Smooth muscle cell (in vitro differentiated cells): ENCODE measurements around the gene TTC24. TPM values are rescaled to one million over a fixed set of nuclear protein-coding genes. Genes with fewer than 3 reads are reported as not detected.

Experiments used
- DNase-seq: peaks from one replicate; lab custom pipeline; 2025; ENCODE audit not compliant: unreplicated experiment; lab: John Stamatoyannopoulos, UW
- H2AFZ ChIP-seq: fragments of 200-600 bp; sonication (generic); 2 replicates; pipeline ENCODE4 v1.6.0; 2016; ENCODE audit warnings: antibody characterized with exemption, low read depth, mild to moderate bottlenecking
- H3F3A ChIP-seq: fragments of 200-600 bp; sonication (generic); 2 replicates; pipeline ENCODE4 v1.6.0; 2017; ENCODE audit warnings: antibody characterized with exemption, low read depth
- H3K27ac ChIP-seq: fragments of 200-600 bp; sonication (generic); 2 replicates; pipeline ENCODE4 v1.5.1; 2016; ENCODE audit warnings: low read depth, mild to moderate bottlenecking
- H3K27me3 ChIP-seq: fragments of 200-600 bp; sonication (generic); 2 replicates; pipeline ENCODE4 v1.6.1; 2016; ENCODE audit warnings: low read depth, mild to moderate bottlenecking
- H3K36me3 ChIP-seq: fragments of 200-600 bp; sonication (generic); 2 replicates; pipeline ENCODE4 v1.5.1; 2016; ENCODE audit warnings: low read depth
- H3K4me1 ChIP-seq: fragments of 200-600 bp; sonication (generic); 2 replicates; pipeline ENCODE4 v1.5.1; 2016; ENCODE audit warnings: low read depth
- H3K4me2 ChIP-seq: fragments of 200-600 bp; sonication (generic); 2 replicates; pipeline ENCODE4 v1.6.0; 2016; ENCODE audit warnings: mild to moderate bottlenecking
- H3K4me3 ChIP-seq: fragments of 200-600 bp; sonication (generic); 2 replicates; pipeline ENCODE4 v1.5.1; 2016; ENCODE audit warnings: mild to moderate bottlenecking
- H3K79me2 ChIP-seq: fragments of 200-600 bp; sonication (generic); 2 replicates; pipeline ENCODE4 v1.6.0; 2016; ENCODE audit warnings: low read depth, mild to moderate bottlenecking
- H3K9ac ChIP-seq: fragments of 200-600 bp; sonication (generic); 2 replicates; pipeline ENCODE4 v1.6.0; 2016; ENCODE audit warnings: low read depth
- H3K9me3 ChIP-seq: fragments of 200-600 bp; sonication (generic); replicated peaks from 2 replicates; pipeline ENCODE4 v1.5.1; 2016; ENCODE audit warnings: low read depth
- H4K20me1 ChIP-seq: fragments of 200-600 bp; sonication (generic); 2 replicates; pipeline ENCODE4 v1.6.0; 2016; ENCODE audit warnings: low read depth
- WGBS: methylation state at CpG from one replicate; pipeline ENCODE4 v1.1.7; 2016; ENCODE audit warnings: low lambda C conversion rate; 5-methylcytosine and 5-hydroxymethylcytosine counted together
- polyA plus RNA-seq: library from polyadenylated mRNA; unstranded; fragments of >200 nt; fragmentation: Nextera tagmentation; extraction: Ambion mirVana; gene quantifications from 2 replicates; pipeline ENCODE4 v1.2.1, GENCODE V29; 2016
- total RNA-seq: library from RNA; depleted of rRNA; stranded (reverse); fragments of >200 nt; gene quantifications from 2 replicates; pipeline ENCODE4 v1.2.3, GENCODE V29; 2014
- TF ChIP-seq, protein P1 (sequence below): fragments of 200-600 bp; sonication (generic); IDR thresholded peaks from 2 replicates; pipeline ENCODE4 v1.5.1; 2017; ENCODE audit warnings: borderline replicate concordance, mild to moderate bottlenecking, antibody characterized with exemption; ENCODE audit not compliant: insufficient read depth, poor library complexity, severe bottlenecking

TTC24 gene
- total and polyA plus RNA-seq, 2 experiments from 2014 or later: not detected

DNA sequence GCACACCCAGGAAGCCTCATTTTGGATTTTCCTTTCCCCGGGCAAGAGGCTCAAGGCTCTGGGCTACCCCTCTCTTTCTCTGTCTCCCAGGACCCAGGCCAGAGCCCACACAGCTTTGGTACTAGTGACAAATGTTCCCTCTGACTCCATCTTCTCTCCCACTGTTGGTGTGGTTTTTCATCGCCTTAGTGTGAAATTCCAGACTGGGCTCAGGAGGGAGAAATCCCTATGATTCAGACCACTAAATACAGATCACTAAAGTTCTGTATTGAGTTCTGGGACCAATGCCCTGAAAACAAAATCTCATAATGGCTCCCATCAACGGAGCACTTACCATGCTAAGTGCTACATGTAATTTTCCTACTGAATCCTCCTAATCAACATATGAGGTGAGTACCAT is 33.3 kb upstream of the TTC24 start:
- no peaks in the 10 kb centered on the region for H3K9me3 ChIP-seq
- no peaks in the 10 kb centered on the region for H3K27me3 ChIP-seq
- H4K20me1 ChIP-seq: no peaks in the 10 kb centered on the region
- TF ChIP-seq, protein P1, sequence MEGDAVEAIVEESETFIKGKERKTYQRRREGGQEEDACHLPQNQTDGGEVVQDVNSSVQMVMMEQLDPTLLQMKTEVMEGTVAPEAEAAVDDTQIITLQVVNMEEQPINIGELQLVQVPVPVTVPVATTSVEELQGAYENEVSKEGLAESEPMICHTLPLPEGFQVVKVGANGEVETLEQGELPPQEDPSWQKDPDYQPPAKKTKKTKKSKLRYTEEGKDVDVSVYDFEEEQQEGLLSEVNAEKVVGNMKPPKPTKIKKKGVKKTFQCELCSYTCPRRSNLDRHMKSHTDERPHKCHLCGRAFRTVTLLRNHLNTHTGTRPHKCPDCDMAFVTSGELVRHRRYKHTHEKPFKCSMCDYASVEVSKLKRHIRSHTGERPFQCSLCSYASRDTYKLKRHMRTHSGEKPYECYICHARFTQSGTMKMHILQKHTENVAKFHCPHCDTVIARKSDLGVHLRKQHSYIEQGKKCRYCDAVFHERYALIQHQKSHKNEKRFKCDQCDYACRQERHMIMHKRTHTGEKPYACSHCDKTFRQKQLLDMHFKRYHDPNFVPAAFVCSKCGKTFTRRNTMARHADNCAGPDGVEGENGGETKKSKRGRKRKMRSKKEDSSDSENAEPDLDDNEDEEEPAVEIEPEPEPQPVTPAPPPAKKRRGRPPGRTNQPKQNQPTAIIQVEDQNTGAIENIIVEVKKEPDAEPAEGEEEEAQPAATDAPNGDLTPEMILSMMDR: no peak
- DNase-seq: no peak
- no peaks in the 10 kb centered on the region for H3K36me3 ChIP-seq
- H3K27ac ChIP-seq: no peak overlapping the region
- no peak overlapping the region for H3K4me2 ChIP-seq
- H2AFZ ChIP-seq: no peak overlapping the region
- no peaks in the 10 kb centered on the region for H3F3A ChIP-seq
- H3K4me1 ChIP-seq: no peaks in the 10 kb centered on the region
- 97% methylated on average over 3 of the region's 3 CpGs for WGBS
- H3K79me2 ChIP-seq: no peaks in the 10 kb centered on the region
- no peak overlapping the region for H3K4me3 ChIP-seq
- H3K9ac ChIP-seq: no peak overlapping the region

DNA sequence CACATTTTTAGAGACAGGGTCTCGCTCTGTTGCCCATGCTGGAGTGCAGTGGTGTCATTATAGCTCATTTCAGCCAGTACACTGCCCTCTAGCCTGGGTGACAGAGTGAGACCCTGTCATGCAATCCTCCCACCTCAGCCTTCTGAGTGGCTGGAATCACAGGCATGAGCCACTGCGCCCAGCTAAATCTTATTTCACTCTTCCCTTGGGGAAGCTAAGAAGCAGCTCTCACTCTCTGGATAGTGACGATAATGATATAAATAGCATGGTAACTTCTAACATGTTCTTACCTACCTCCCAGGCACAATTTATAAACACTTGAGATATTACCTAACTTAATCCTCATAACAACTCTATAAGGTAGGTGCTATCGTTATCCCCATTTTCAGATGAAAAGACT is 32.1 kb upstream of the TTC24 start:
- no peak for DNase-seq
- H4K20me1 ChIP-seq: no peaks in the 10 kb centered on the region
- H3K79me2 ChIP-seq: no peaks in the 10 kb centered on the region
- H3K27me3 ChIP-seq: no peaks in the 10 kb centered on the region
- no peaks in the 10 kb centered on the region for H3F3A ChIP-seq
- no peaks in the 10 kb centered on the region for H3K4me1 ChIP-seq
- no peak overlapping the region for H3K27ac ChIP-seq
- H3K9ac ChIP-seq: no peak overlapping the region
- no peak overlapping the region for H3K4me3 ChIP-seq
- H3K36me3 ChIP-seq: no peaks in the 10 kb centered on the region
- H2AFZ ChIP-seq: no peak overlapping the region
- no peaks in the 10 kb centered on the region for H3K9me3 ChIP-seq
- H3K4me2 ChIP-seq: no peak overlapping the region
- 94% methylated on average over 4 of the region's 4 CpGs for whole genome bisulfite sequencing
- TF ChIP-seq, protein P1: no peak

DNA sequence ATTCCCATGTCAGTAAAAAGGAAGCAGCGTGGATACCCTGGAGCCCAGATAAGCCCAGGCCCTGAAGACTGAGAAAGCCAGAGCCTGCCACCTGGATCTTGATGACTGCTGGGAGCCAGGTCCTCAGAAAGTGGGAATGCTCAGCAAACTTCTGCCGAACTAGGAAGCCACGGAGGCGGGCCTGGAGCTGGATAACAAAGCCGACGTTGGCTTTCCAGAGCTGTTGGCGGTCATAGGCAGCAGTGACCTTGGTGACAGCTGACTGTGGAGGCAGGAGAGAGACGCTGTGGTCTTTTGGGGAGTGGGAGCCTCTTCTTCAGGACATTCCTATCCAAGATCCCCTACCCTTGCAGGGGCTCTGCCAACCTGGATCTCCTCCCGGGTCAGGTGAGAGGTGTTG is 31.5 kb upstream of the TTC24 start:
- TF ChIP-seq, protein P1: no peak
- H3K9me3 ChIP-seq: no peaks in the 10 kb centered on the region
- H3K27me3 ChIP-seq: no peaks in the 10 kb centered on the region
- H3K27ac ChIP-seq: no peak overlapping the region
- H3K4me3 ChIP-seq: no peak overlapping the region
- WGBS: 95% methylated on average over 9 of the region's 9 CpGs
- H3K4me1 ChIP-seq: no peaks in the 10 kb centered on the region
- no peak for DNase-seq
- no peaks in the 10 kb centered on the region for H3K79me2 ChIP-seq
- no peaks in the 10 kb centered on the region for H4K20me1 ChIP-seq
- no peak overlapping the region for H2AFZ ChIP-seq
- H3F3A ChIP-seq: no peaks in the 10 kb centered on the region
- H3K4me2 ChIP-seq: no peak overlapping the region
- no peaks in the 10 kb centered on the region for H3K36me3 ChIP-seq
- H3K9ac ChIP-seq: no peak overlapping the region

DNA sequence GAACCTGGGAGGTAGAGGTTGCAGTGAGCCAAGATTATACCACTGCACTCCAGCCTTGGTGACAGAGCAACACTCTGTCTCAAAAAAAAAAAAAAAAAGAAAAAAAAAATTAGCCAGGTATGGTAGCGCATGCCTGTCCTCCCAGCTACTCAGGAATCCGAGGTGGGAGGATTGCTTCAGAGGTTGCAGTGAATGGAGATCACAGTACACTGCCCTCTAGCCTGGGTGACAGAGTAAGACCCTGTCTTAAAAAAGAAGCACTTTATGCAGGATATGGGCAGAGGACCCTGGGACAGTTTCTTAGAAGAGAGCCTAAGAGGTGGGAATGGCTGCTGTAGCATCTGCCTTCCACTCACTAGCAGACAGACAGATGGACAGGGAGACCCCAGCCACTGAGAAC is 30.1 kb upstream of the TTC24 start:
- Histone ChIP-seq H3K4me2 (no peak overlapping the region), H3K9ac (no peak overlapping the region)
- TF ChIP-seq, protein P1: no peak

More for the DNA sequence above, 30.1 kb upstream of the TTC24 start:
- no peaks in the 10 kb centered on the region for H3K79me2 ChIP-seq
- DNase-seq: no peak
- no peaks in the 10 kb centered on the region for H3K36me3 ChIP-seq
- no peak overlapping the region for H3K4me3 ChIP-seq
- WGBS: 70% methylated on average over 2 of the region's 2 CpGs
- no peaks in the 10 kb centered on the region for H3K27me3 ChIP-seq
- H3K27ac ChIP-seq: no peak overlapping the region
- H3K4me1 ChIP-seq: no peaks in the 10 kb centered on the region
- no peaks in the 10 kb centered on the region for H3K9me3 ChIP-seq
- H2AFZ ChIP-seq: no peak overlapping the region
- H3F3A ChIP-seq: no peaks in the 10 kb centered on the region
- H4K20me1 ChIP-seq: no peaks in the 10 kb centered on the region
